GF-D8 (cell line): Measurements from ENCODE around the gene APOBEC4.

Experiments used
- DNase-seq: peaks from one replicate; lab custom pipeline; 2025; lab: John Stamatoyannopoulos, UW

The APOBEC4 gene

GRCh38 chr1:183600136-183600535, 53.0 kb downstream of the APOBEC4 start:
- no peak for DNase-seq

GRCh38 chr1:183598386-183598785, 54.7 kb downstream of the APOBEC4 start:
- DNase-seq: no peak

DNA sequence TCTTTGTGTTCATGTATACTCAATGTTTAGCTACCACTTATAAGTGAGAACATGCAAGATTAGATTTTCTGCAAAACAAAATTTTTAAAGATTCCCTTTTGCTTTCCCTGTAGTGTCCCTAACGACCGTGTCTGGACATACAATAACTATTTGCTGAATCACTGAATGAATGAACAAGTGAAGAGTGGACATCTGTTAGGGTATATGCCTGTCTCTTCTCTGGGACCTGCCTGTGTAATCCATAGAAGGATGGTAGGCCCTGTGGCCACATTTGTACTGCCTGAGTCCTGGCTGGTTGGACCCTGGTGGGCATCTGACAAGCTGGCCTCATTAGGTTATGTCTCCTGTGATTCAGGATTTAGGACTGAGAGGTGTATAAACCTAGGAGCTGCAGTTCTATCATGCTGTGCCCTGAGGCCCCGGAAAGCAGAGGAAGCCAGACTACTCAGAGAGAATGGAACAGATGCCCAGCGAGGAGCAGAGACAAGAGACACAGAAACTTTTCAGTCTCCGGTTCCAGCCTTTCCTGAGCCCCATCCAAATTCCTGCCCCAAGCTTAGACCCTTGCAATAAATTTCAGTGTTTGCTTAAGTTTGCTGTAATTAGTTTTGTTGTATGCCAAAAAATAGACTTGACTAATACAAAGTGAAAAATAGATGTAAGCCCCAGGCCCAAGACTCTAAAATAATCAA, 55.3 kb downstream of the APOBEC4 start:
- DNase-seq: no peak

- DNase-seq: no peak
Measured at GRCh38 chr1:183596500-183596899, 56.6 kb downstream of the APOBEC4 start.
